CD4-positive, alpha-beta T cell (primary cell): ENCODE measurements around the gene LRRIQ1. TPM values are rescaled to one million over a fixed set of nuclear protein-coding genes. Genes with fewer than 3 reads are reported as not detected.

Source experiments
- ATAC-seq: fragments of 200-7000 bp; cut with Tn5 transposase; one replicate; pipeline ENCODE4 v1.10.0; 2022; ENCODE audit warnings: mild to moderate bottlenecking; ENCODE audit not compliant: poor library complexity
- CTCF ChIA-PET: fragments of 350-600 bp; sonication (Branson Sonifier 250); formaldehyde crosslinking; loops from one replicate; lab custom pipeline; 2021; ENCODE audit warnings: antibody characterized with exemption, inconsistent platforms; lab: Charles Lee
- POLR2A ChIA-PET: fragments of 350-600 bp; sonication (Branson Sonifier 250); formaldehyde crosslinking; loops from one replicate; lab custom pipeline; 2021; ENCODE audit warnings: antibody characterized with exemption, inconsistent platforms; lab: Charles Lee
- DNase-seq, 14 experiments: peaks; one replicate each; pipeline ENCODE4 v3.0.0-alpha.2; 2013 to 2020; ENCODE audit warnings: mixed read lengths in 2 of 14
- H3K27ac ChIP-seq, 2 donors: one replicate each; pipeline versions ENCODE4 v1.5.1 to v1.7.0; 2013; ENCODE audit warnings: low read length in 2 of 2, low read depth in 1 of 2, mild to moderate bottlenecking in 1 of 2
- H3K27me3 ChIP-seq, 2 experiments: 1 replicate in 1 of 2; 2 replicates in 1 of 2; pipeline versions ENCODE4 v1.6.1 to v1.7.0; 2013; ENCODE audit warnings: low read length in 2 of 2, control low read depth in 1 of 2, mild to moderate bottlenecking in 1 of 2, moderate library complexity in 1 of 2; ENCODE audit not compliant: insufficient read depth in 2 of 2, control insufficient read depth in 1 of 2
- H3K36me3 ChIP-seq: one replicate; pipeline ENCODE4 v1.6.1; 2013; ENCODE audit warnings: low read length, control low read depth; ENCODE audit not compliant: insufficient read depth
- H3K4me1 ChIP-seq: one replicate; pipeline ENCODE4 v1.6.1; 2013; ENCODE audit warnings: low read length, control low read depth; ENCODE audit not compliant: insufficient read depth
- H3K4me3 ChIP-seq: one replicate; pipeline ENCODE4 v1.5.1; 2013; ENCODE audit warnings: mild to moderate bottlenecking, low read length, moderate library complexity
- H3K9me3 ChIP-seq, 2 experiments: 1 replicate in 1 of 2; 2 replicates in 1 of 2; pipeline versions ENCODE4 v1.6.1 to v1.7.0; 2013; ENCODE audit warnings: low read length in 2 of 2, mild to moderate bottlenecking in 2 of 2, control low read depth in 1 of 2, moderate library complexity in 1 of 2; ENCODE audit not compliant: control insufficient read depth in 1 of 2, insufficient read depth in 1 of 2
- H3K27ac Mint-ChIP-seq: one replicate; pipeline ENCODE4 v1.8.0; 2020; ENCODE audit warnings: mixed read lengths
- H3K27me3 Mint-ChIP-seq: one replicate; pipeline ENCODE4 v1.8.0; 2021; ENCODE audit warnings: mixed read lengths
- H3K36me3 Mint-ChIP-seq: one replicate; pipeline ENCODE4 v1.8.0; 2021; ENCODE audit warnings: low read depth, mixed read lengths
- H3K4me1 Mint-ChIP-seq: one replicate; pipeline ENCODE4 v1.8.0; 2021; ENCODE audit warnings: low read depth, mixed read lengths
- H3K4me3 Mint-ChIP-seq: one replicate; pipeline ENCODE4 v1.8.0; 2020; ENCODE audit warnings: mild to moderate bottlenecking, mixed read lengths
- H3K9me3 Mint-ChIP-seq: one replicate; pipeline ENCODE4 v1.8.0; 2020; ENCODE audit warnings: mixed read lengths
- intact Hi-C, 2 experiments: fragments of 100-400 bp; cut with DNase I in 1 of 2; cut with micrococcal nuclease in 1 of 2; formaldehyde crosslinking; loops; one replicate each; pipeline versions ENCODE4 v1.15.1 to v1.9.0; 2023 to 2025; cut with DNase I, micrococcal nuclease
- total RNA-seq, 174 experiments: library from RNA in 2 of 174; stranded (reverse) in 2 of 174; gene quantifications; one replicate each; pipeline ENCODE4 v1.2.3 and lab custom pipeline; 2021 to 2026
- TF ChIP-seq, protein P1 (sequence below): fragments of 200-600 bp; IDR thresholded peaks from one replicate; pipeline ENCODE4 v1.8.0; 2022; ENCODE audit warnings: antibody characterized with exemption, mild to moderate bottlenecking

The LRRIQ1 gene
- total RNA-seq, 2 experiments from 2014 or later: not detected

DNA sequence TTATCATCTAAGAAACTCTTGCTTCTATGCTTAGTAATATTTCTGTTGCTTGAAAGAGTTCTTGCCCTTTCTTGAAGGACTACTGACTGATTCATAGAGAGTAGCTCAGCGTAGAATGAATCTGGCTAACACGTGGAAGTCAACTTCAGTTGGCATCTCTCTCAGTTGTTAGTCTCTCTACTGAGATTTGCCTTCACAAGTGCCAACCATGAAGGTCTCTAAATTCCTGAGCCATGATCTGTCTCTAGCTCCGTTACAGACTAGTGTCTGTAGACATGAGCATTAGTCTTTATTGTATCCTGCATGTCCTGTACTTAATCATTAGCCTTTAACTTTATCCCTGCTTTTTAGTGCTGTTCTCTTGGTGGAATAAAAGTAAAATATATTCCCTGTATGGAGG lies 224.7 kb downstream of the LRRIQ1 start:
- H3K27ac Mint-ChIP-seq: no peak overlapping the region
- H3K9me3 Mint-ChIP-seq: no peaks in the 10 kb centered on the region
- H3K36me3 Mint-ChIP-seq: no peaks in the 10 kb centered on the region
- DNase-seq: no peak
- no peak for ATAC-seq
- no peaks in the 10 kb centered on the region for H3K9me3 ChIP-seq
- H3K4me1 Mint-ChIP-seq: no peaks in the 10 kb centered on the region
- H3K27me3 Mint-ChIP-seq: no peaks in the 10 kb centered on the region
- H3K4me3 ChIP-seq: no peak overlapping the region
- TF ChIP-seq, protein P1, sequence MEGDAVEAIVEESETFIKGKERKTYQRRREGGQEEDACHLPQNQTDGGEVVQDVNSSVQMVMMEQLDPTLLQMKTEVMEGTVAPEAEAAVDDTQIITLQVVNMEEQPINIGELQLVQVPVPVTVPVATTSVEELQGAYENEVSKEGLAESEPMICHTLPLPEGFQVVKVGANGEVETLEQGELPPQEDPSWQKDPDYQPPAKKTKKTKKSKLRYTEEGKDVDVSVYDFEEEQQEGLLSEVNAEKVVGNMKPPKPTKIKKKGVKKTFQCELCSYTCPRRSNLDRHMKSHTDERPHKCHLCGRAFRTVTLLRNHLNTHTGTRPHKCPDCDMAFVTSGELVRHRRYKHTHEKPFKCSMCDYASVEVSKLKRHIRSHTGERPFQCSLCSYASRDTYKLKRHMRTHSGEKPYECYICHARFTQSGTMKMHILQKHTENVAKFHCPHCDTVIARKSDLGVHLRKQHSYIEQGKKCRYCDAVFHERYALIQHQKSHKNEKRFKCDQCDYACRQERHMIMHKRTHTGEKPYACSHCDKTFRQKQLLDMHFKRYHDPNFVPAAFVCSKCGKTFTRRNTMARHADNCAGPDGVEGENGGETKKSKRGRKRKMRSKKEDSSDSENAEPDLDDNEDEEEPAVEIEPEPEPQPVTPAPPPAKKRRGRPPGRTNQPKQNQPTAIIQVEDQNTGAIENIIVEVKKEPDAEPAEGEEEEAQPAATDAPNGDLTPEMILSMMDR: no peak
- H3K4me3 Mint-ChIP-seq: no peak overlapping the region
- ChIA-PET POLR2A (no interaction called here), CTCF (no interaction called here)
- no peaks in the 10 kb centered on the region for H3K36me3 ChIP-seq
- H3K4me1 ChIP-seq: no peaks in the 10 kb centered on the region
- H3K27me3 ChIP-seq: no peaks in the 10 kb centered on the region
- H3K27ac ChIP-seq: no peak overlapping the region
- intact Hi-C loops: no loop called here

DNA sequence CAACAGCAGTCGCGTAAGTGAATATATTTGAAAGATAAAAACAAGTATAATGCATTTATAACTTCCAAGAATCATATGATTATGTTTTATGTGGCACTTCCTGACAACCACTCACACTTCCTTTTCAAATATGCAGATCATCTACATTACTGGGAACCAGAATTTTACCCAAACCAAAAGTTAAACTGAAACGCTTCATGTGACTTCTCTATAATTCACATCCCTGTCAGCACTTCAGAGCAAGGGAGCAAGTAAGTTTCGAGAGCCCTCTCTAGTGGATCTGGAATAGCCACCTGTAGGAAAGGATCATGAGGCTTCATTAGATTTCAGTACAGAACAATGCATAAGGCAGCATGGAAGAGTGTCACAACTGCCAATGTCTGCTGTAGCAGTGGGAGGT lies 230.2 kb downstream of the LRRIQ1 start:
- no peak overlapping the region for H3K27ac Mint-ChIP-seq
- no peaks in the 10 kb centered on the region for H3K36me3 Mint-ChIP-seq
- H3K4me3 ChIP-seq: no peak overlapping the region
- DNase-seq (no peak), ATAC-seq (no peak)
- no peaks in the 10 kb centered on the region for H3K4me1 Mint-ChIP-seq
- no peaks in the 10 kb centered on the region for H3K9me3 ChIP-seq
- H3K36me3 ChIP-seq: no peaks in the 10 kb centered on the region
- H3K27me3 Mint-ChIP-seq: peaks cover 5% of the 10 kb centered on the region
- ChIA-PET CTCF (no interaction called here), POLR2A (no interaction called here)
- TF ChIP-seq, protein P1: no peak
- H3K9me3 Mint-ChIP-seq: peaks cover 3% of the 10 kb centered on the region
- H3K4me3 Mint-ChIP-seq: no peak overlapping the region
- H3K27ac ChIP-seq: no peak overlapping the region
- H3K27me3 ChIP-seq: no peaks in the 10 kb centered on the region
- intact Hi-C loops: no loop called here
- H3K4me1 ChIP-seq: no peaks in the 10 kb centered on the region

- intact Hi-C loops: no loop called here
- ChIA-PET POLR2A (no interaction called here), CTCF (no interaction called here)
- H3K4me1 ChIP-seq: no peaks in the 10 kb centered on the region
- ATAC-seq (no peak), DNase-seq (no peak)
- H3K4me3 ChIP-seq: no peak overlapping the region
- H3K27ac ChIP-seq: no peak overlapping the region
- TF ChIP-seq, protein P1: no peak
- Mint-ChIP-seq H3K9me3 (peaks cover 2% of the 10 kb centered on the region), H3K27me3 (peaks cover 60% of the 10 kb centered on the region), H3K4me1 (no peaks in the 10 kb centered on the region), H3K36me3 (no peaks in the 10 kb centered on the region), H3K4me3 (no peak overlapping the region), H3K27ac (no peak overlapping the region)
- peaks cover 16 to 27% of the 10 kb centered on the region in 2 experiments for H3K27me3 ChIP-seq
- H3K36me3 ChIP-seq: no peaks in the 10 kb centered on the region
- H3K9me3 ChIP-seq: peaks cover 0 to 15% of the 10 kb centered on the region in 2 experiments
Observed at GRCh38 chr12:85273381-85274314, 237.5 kb downstream of the LRRIQ1 start.
